Activated CD4-positive, alpha-beta T cell treated with anti-CD3 and anti-CD28 coated beads, Interleukin-2, amount 10 ng/mL, durations not matched to agents 7 days and 5 days (primary cell): ENCODE results near the gene VGLL3. TPM values are rescaled to one million over a fixed set of nuclear protein-coding genes. Genes with fewer than 3 reads are reported as not detected.

Experiments
- CTCF ChIA-PET: fragments of 350-600 bp; sonication (Branson Sonifier 250); formaldehyde crosslinking; loops from one replicate; lab custom pipeline; 2021; ENCODE audit warnings: antibody characterized with exemption; lab: Charles Lee
- POLR2A ChIA-PET: fragments of 350-600 bp; sonication (Branson Sonifier 250); formaldehyde crosslinking; loops from one replicate; lab custom pipeline; 2021; ENCODE audit warnings: antibody characterized with exemption; lab: Charles Lee
- DNase-seq: peaks from one replicate; pipeline ENCODE4 v3.0.0-alpha.2; 2020
- H3K27ac Mint-ChIP-seq: one replicate; pipeline ENCODE4 v1.8.0; 2021; ENCODE audit warnings: mild to moderate bottlenecking, moderate library complexity, mixed read lengths
- H3K27me3 Mint-ChIP-seq: one replicate; pipeline ENCODE4 v1.8.0; 2021; ENCODE audit warnings: mixed read lengths
- H3K36me3 Mint-ChIP-seq: one replicate; pipeline ENCODE4 v1.8.0; 2021; ENCODE audit warnings: low read depth, mixed read lengths
- H3K4me1 Mint-ChIP-seq: one replicate; pipeline ENCODE4 v1.8.0; 2021; ENCODE audit warnings: mixed read lengths
- H3K4me3 Mint-ChIP-seq: one replicate; pipeline ENCODE4 v1.8.0; 2021; ENCODE audit warnings: mild to moderate bottlenecking, moderate library complexity, mixed read lengths
- H3K9me3 Mint-ChIP-seq: one replicate; pipeline ENCODE4 v1.8.0; 2021; ENCODE audit warnings: mixed read lengths
- total RNA-seq, 2 experiments: library from RNA; stranded (reverse); gene quantifications; one replicate each; pipeline ENCODE4 v1.2.3, GENCODE V29; 2021

Gene VGLL3
- total RNA-seq, 2 experiments from 2014 or later, result not detected

DNA sequence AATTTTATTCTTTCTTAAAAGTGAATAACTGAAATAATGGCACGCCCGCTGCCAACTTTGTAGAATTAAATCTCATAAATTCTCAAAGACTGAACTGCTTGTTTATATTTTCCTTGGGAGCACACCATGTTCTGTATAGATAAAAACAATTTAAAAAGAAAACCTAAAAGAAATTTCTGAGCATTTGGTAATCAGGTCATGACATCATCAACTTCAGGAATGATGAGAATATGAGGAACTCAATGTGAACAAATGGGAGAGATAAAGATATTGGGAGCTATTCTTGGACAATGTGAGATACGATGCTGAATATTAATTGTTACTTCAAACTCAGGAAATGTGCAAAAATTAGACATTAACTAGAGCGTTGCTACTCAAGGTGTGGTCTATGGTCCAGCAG lies 10.0 kb upstream of the VGLL3 start:
- Mint-ChIP-seq H3K27ac (no peak overlapping the region), H3K27me3 (no peaks in the 10 kb centered on the region), H3K9me3 (no peaks in the 10 kb centered on the region), H3K36me3 (no peaks in the 10 kb centered on the region), H3K4me3 (no peak overlapping the region), H3K4me1 (no peaks in the 10 kb centered on the region)
- ChIA-PET CTCF (no interaction called here), POLR2A (no interaction called here)
- DNase-seq, result no peak

DNA sequence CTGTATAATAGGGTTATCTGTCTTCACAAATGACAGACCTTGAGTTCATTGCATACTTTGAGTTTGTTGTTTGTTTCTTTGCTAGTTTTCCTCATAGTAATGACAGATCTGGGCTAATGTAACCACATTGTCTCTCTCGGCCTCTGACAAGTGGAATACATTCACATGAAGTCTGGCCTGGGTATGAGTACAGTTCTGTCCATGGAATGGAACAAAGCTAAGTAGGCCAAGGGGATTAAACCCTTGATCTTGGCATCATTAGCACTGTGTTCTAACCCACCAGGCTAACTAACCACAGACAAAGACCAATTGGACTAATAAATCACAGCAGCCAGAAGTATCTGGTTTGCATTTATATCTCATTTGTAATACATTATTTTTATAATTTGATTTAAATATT lies 7.6 kb upstream of the VGLL3 start:
- Mint-ChIP-seq H3K27ac (no peak overlapping the region), H3K4me1 (no peaks in the 10 kb centered on the region), H3K36me3 (no peaks in the 10 kb centered on the region), H3K4me3 (no peak overlapping the region), H3K27me3 (peaks cover under 1% of the 10 kb centered on the region), H3K9me3 (no peaks in the 10 kb centered on the region)
- ChIA-PET POLR2A (no interaction called here), CTCF (no interaction called here)
- no peak for DNase-seq

DNA sequence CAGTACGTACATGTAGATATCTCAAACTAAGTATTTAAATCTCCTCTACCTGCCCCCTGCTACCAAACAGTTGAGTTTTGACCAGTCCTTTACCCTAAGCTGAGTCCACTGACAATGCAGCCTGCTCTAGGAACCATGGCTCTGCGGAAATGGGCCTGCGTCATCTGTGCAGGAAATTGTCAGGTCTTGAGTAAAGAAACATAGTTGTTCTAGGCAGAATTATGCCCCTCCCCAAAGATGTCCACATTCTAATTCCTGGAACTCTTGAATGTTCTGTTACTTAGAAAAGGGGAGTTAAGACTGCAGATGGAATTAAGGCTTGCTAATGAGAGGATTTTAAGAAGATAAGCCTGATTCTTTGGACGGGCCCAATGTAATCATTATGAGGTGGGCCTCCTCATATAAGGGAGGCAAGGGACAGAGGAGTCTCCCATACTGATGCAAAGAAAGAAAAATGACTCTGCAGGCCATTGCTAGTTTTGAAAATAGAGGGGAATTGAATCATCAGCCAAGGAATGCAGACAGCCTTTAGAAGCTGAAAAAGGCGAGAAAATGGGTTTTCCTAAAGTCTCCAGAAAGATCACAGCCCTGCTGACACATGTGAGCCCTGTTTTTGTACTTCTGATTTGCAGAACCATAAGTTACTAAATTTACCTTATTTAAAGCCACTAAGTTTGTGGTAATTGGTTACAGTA lies 5.5 kb upstream of the VGLL3 start:
- no peak for DNase-seq
- H3K27ac Mint-ChIP-seq, result no peak overlapping the region
- ChIA-PET POLR2A (no interaction called here), CTCF (no interaction called here)
- no peaks in the 10 kb centered on the region for H3K4me1 Mint-ChIP-seq
- no peaks in the 10 kb centered on the region for H3K9me3 Mint-ChIP-seq
- H3K4me3 Mint-ChIP-seq, result no peak overlapping the region
- peaks cover 13% of the 10 kb centered on the region for H3K27me3 Mint-ChIP-seq
- H3K36me3 Mint-ChIP-seq, result no peaks in the 10 kb centered on the region

DNA sequence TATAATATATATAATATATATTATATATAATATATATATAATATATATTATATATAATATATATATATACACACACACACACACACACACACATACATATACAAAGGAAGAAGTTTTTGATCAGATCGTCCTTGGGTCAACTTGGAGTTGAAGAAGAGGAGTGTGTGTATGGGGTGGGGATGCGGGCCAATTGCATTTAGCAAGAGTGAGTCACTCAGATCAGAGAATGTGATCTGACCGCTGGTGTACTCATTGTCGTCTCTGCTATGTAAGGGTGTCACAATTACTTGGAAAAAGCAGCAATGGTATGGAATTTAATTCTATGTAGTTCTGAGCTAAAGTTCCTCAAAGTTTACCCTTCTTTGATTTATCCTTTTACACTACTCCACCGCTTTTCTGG lies 4.6 kb upstream of the VGLL3 start:
- ChIA-PET POLR2A (no interaction called here), CTCF (no interaction called here)
- Mint-ChIP-seq H3K27ac (no peak overlapping the region), H3K36me3 (no peaks in the 10 kb centered on the region), H3K27me3 (peaks cover 15% of the 10 kb centered on the region), H3K4me1 (no peaks in the 10 kb centered on the region), H3K4me3 (no peak overlapping the region), H3K9me3 (no peaks in the 10 kb centered on the region)
- DNase-seq, result no peak

DNA sequence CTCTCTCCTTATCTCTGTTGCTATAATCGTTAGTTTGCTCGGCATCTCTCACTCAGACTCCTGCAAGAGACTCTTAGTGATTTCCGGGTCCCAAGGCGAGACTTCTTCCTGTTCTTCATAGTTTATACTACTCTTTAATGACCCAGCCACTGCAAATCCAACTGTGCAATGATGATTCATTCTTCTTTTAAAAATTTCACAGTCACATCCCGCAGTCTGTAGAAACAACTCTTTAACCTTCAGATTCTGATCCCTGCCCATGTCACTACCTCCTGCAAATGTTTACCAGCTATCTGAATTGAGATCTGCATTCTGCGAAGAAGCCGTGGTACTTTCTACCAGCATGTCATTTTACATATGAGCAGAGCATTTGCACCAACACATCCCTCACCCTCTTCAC lies 2.8 kb upstream of the VGLL3 start:
- peaks cover 30% of the 10 kb centered on the region for H3K27me3 Mint-ChIP-seq
- ChIA-PET CTCF (no interaction called here), POLR2A (no interaction called here)
- H3K27ac Mint-ChIP-seq, result no peak overlapping the region
- H3K4me1 Mint-ChIP-seq, result no peaks in the 10 kb centered on the region
- DNase-seq, result no peak
- H3K9me3 Mint-ChIP-seq, result no peaks in the 10 kb centered on the region
- H3K4me3 Mint-ChIP-seq, result no peak overlapping the region
- no peaks in the 10 kb centered on the region for H3K36me3 Mint-ChIP-seq

DNA sequence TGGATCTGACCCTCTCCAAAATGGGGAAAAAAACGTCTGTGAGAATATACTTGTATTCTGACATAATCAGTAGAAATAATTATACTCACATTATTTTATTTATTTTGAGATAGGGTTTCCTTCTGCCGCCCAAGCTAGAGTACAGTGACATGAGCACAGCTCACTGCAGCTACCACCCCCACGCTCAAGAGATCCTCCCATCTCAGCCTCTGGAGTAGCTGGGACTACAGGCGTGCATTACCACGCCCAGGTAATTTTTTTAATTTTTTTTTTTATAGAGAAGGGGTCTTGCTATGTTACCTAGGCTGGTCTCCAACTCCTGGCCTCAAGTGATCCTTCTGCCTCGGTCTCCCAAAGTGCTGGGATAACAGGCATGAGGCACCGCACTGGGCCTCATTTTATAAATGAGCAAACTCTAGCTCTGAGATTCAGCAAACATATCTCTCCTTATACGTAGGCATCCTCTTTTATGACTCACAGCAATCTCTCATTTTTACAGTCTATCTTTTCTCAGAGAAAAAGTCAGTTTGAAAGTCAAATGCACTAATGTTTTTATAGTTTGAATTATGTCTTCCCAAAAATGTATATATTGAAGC lies 989 bp upstream of the VGLL3 start:
- no peak for DNase-seq
- H3K9me3 Mint-ChIP-seq, result no peaks in the 10 kb centered on the region
- no peaks in the 10 kb centered on the region for H3K4me1 Mint-ChIP-seq
- peaks cover 32% of the 10 kb centered on the region for H3K27me3 Mint-ChIP-seq
- no peak overlapping the region for H3K4me3 Mint-ChIP-seq
- no peaks in the 10 kb centered on the region for H3K36me3 Mint-ChIP-seq
- POLR2A ChIA-PET, result no interaction called here
- no peak overlapping the region for H3K27ac Mint-ChIP-seq
- CTCF ChIA-PET, result no interaction called here

DNA sequence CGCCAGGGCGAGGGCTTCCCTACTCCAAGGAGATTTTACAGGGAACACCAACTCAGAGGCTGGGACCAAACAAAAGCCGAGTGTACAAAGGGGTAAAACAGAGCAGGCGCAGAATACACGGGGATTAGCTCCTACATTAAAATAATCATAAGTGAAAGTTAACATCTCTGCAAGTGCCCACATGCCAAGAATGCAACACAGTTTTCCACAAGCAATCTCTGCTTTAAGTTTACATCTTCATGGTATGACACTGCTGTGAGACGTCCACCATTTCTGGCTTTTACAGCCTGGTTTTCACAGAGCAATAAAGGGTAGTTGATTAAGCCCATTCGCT lies 500 bp upstream of the VGLL3 start:
- H3K4me1 Mint-ChIP-seq, result no peaks in the 10 kb centered on the region
- CTCF ChIA-PET, result no interaction called here
- DNase-seq, result no peak
- H3K4me3 Mint-ChIP-seq, result no peak overlapping the region
- H3K36me3 Mint-ChIP-seq, result no peaks in the 10 kb centered on the region
- H3K27ac Mint-ChIP-seq, result no peak overlapping the region
- POLR2A ChIA-PET, result no interaction called here
- H3K9me3 Mint-ChIP-seq, result no peaks in the 10 kb centered on the region
- H3K27me3 Mint-ChIP-seq, result peaks cover 32% of the 10 kb centered on the region

DNA sequence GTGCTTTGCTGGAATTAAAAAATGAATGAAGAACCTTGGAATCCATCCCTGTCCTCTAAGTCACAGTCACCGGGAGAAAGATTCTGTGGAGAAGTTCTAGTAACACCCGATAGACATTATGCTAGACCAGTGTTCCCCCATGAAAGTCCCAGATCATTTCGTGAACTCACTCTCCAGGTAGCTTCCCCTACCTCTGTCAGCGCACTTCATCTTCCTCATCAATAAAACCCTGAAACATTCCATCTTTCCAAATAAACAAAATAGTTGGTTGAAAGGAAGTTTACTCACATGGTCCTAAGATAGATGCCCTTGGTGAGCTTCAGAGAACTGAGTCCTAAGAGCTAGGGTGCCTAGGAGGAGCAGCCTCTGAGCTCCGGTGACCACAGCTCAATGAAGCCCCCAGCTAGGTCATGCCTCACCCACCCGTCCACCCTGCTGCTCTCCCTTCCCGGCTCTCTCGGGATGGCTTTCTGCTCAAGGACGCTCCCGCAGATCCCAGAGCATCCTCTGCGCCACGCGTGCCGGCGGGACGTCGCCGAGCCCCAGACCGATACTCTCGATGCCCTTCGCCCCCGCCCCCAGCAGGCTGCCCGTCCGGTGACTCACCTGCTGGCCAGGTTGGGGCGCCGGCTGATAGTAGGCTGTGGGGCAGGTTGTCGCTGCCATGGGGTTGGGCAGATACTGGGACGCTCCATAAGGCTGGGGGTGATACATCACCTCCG lies 776 bp downstream of the VGLL3 start:
- POLR2A ChIA-PET, result no interaction called here
- Mint-ChIP-seq H3K4me1 (no peaks in the 10 kb centered on the region), H3K36me3 (no peaks in the 10 kb centered on the region), H3K27ac (no peak overlapping the region), H3K9me3 (no peaks in the 10 kb centered on the region), H3K27me3 (peaks cover 32% of the 10 kb centered on the region), H3K4me3 (no peak overlapping the region)
- CTCF ChIA-PET, result interaction anchor here (0.6 kb wide), 1 partner anchor 407 kb away, joined by 3 read pairs; no protein-coding TSS in a partner anchor
- no peak for DNase-seq

DNA sequence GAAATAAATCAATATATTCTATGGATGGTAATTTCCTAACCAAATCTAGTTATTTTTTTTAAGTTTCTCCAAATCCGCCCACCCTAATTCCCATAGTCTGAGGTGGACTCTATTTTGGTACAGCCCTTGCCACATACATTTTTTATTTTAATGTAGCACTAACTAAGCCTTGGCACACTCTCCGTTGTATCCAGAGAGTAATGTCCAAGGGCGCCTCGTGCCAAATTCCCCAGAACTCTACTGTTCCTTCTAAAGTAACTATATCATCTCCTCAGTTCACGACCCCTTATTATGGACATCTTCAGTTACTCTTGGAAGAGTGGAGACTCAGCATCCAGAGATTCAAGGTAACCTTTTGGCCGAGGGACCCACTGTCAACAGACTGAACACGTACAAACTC lies 1.3 kb downstream of the VGLL3 start:
- no peak for DNase-seq
- H3K27me3 Mint-ChIP-seq, result peaks cover 32% of the 10 kb centered on the region
- no peaks in the 10 kb centered on the region for H3K4me1 Mint-ChIP-seq
- no peak overlapping the region for H3K4me3 Mint-ChIP-seq
- ChIA-PET POLR2A (no interaction called here), CTCF (no interaction called here)
- H3K27ac Mint-ChIP-seq, result no peak overlapping the region
- H3K36me3 Mint-ChIP-seq, result no peaks in the 10 kb centered on the region
- H3K9me3 Mint-ChIP-seq, result no peaks in the 10 kb centered on the region

DNA sequence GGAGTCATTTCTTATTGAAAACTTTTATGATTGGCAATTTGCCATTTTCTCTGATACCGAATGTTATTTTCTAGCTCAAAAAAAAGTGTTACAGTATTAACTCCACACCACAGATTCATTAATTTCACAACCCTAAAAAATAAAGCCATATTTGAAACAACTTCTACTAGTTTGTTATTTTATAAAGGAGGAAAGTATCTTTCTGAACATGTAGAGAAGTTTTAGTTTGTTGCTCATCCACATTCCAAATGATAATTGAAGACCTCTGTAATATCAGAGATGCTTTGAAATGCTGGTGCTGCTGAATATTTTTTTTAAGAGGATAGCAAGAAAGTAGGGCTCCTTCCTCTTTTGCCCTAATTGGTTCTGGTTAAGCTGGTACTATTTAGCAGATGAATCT lies 1.9 kb downstream of the VGLL3 start:
- ChIA-PET POLR2A (no interaction called here), CTCF (no interaction called here)
- Mint-ChIP-seq H3K4me3 (no peak overlapping the region), H3K36me3 (no peaks in the 10 kb centered on the region), H3K9me3 (no peaks in the 10 kb centered on the region), H3K27me3 (peaks cover 32% of the 10 kb centered on the region), H3K27ac (no peak overlapping the region), H3K4me1 (no peaks in the 10 kb centered on the region)
- no peak for DNase-seq

DNA sequence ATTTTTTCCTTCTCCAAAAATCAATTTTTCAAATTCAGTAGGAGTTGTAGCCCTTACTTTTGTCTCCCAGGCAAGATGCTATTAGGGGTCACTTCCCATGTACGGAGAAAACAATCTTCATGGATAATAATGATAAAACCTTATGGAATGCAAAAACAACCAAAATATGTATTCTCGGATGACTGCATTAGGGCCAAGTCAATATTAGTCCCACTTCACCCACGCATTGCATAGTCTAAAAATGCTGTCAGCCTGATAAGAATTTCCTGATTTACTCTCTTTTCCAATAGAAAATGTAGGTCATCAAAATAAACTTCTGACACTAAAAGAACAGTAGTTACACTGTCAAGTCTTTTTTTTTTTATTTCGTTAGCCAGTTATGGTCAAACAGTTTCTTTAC lies 2.7 kb downstream of the VGLL3 start:
- Mint-ChIP-seq H3K36me3 (no peaks in the 10 kb centered on the region), H3K27me3 (peaks cover 29% of the 10 kb centered on the region), H3K9me3 (no peaks in the 10 kb centered on the region), H3K4me3 (no peak overlapping the region), H3K27ac (no peak overlapping the region), H3K4me1 (no peaks in the 10 kb centered on the region)
- CTCF ChIA-PET, result no interaction called here
- POLR2A ChIA-PET, result no interaction called here
- no peak for DNase-seq

DNA sequence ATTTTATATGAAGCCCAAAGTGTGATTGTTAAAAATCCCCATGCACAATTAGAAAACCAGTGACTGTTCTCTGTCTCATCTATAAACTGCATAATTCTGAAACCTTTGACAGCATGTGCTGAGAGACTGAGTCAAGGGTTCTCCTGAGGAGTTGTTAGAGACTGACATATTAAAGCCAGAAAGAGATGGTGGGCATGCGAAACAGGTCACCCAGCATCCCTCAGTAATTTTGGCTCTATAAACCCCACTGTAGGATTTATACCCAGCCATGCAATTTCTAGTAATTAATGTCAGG lies 3.6 kb downstream of the VGLL3 start:
- H3K4me1 Mint-ChIP-seq, result no peaks in the 10 kb centered on the region
- no peaks in the 10 kb centered on the region for H3K9me3 Mint-ChIP-seq
- ChIA-PET POLR2A (no interaction called here), CTCF (no interaction called here)
- peaks cover 28% of the 10 kb centered on the region for H3K27me3 Mint-ChIP-seq
- H3K4me3 Mint-ChIP-seq, result no peak overlapping the region
- H3K36me3 Mint-ChIP-seq, result no peaks in the 10 kb centered on the region
- DNase-seq, result no peak
- H3K27ac Mint-ChIP-seq, result no peak overlapping the region

DNA sequence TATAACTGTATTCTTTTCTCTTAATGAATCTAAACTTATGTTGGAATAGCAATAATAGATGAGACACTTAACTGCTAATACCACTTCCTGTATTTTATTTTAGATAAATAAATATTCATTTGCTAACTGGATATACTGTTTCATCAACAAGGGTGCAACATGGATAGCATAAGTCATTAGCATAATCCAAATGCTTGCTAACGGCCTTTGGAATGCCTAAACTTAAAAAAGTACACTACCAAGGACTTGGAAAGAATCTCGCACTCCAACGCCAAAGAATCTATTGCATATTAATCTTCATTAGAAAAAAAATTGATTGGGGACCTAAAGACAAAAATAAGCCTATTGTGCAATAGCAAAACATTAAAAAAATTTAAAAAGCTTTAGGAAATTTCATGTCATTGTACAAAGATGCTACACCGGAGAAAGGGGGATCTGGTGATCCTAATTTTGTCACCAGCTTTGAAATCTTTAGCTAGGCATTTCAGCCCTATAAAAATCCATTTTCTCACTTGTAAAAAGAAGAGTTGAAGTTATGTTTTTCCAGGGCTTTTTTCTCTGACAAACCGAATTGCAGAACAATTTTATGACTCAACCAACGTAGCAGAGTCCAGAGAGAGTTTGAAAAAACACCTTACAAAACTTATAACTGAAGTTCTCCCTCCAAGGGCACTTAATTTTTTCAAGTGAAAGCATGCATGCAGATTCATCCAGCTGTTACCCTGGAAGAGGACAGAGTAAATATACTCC lies 4.1 kb downstream of the VGLL3 start:
- CTCF ChIA-PET, result no interaction called here

More for the DNA sequence above, 4.1 kb downstream of the VGLL3 start:
- Mint-ChIP-seq H3K27ac (no peak overlapping the region), H3K4me1 (no peaks in the 10 kb centered on the region), H3K9me3 (no peaks in the 10 kb centered on the region), H3K4me3 (no peak overlapping the region), H3K27me3 (peaks cover 22% of the 10 kb centered on the region), H3K36me3 (no peaks in the 10 kb centered on the region)
- POLR2A ChIA-PET, result no interaction called here
- no peak for DNase-seq
